ENCODE measurements around the gene C14orf93. TPM values are rescaled to one million over a fixed set of nuclear protein-coding genes. Genes with fewer than 3 reads are reported as not detected.
A peak's percentile ranks its signal among the peaks of the same experiment; 100 is the strongest.

The C14orf93 gene
- total RNA-seq, 4 donors from 2014 or later, result 3.7 to 16.2 (median 6.7) TPM

DNA sequence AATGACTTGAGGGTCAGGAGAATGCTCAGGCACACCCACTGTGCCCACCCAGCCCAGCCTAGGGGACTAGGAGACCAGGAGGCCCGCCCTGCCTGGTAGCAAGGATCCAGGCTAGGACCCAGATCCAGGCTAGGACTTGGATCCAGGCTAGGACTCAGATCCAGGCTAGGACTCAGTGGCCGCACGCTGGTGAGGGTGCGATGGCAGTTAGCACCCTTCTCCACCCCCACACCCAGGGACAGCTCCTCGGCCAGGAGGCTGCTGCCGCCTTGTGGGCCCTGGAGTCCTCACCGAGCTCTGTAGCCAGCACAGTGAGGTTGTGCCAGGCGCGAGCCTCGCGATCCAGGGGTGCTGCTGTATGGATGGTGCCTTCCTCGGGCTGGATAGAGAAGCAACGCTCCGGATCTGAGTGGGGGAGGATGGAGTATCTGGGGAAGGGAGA is 42.3 kb upstream of the C14orf93 start:
- no peak for ATAC-seq
- Histone ChIP-seq H3K27me3 (no peaks in the 10 kb centered on the region), H3K27ac (no peak overlapping the region), H3K36me3 (no peaks in the 10 kb centered on the region), H3K9me3 (no peaks in the 10 kb centered on the region), H3K4me1 (peaks cover 0 to 8% of the 10 kb centered on the region in 2 donors), H3K4me3 (no peak overlapping the region)
- TF ChIP-seq POLR2A (IDR thresholded peaks at IDR 0.05) (no peak), CTCF (IDR thresholded peaks at IDR 0.05 in 4 of 5, conservative IDR thresholded peaks at IDR 0.05 in 1 of 5) (no peak)
- intact Hi-C loops (cut with DNase I; ENCODE audit: low total_unique reads) (no loop called here), in situ Hi-C loops (cut with MboI; ENCODE audit: low sequenced_read_pairs in 4 of 4) (loop anchor here in 2 of 4 donors (5.0 kb wide), 2 partner anchors 60 to 65 kb away; no protein-coding TSS in a partner anchor)
- DNase-seq, result no peak

DNA sequence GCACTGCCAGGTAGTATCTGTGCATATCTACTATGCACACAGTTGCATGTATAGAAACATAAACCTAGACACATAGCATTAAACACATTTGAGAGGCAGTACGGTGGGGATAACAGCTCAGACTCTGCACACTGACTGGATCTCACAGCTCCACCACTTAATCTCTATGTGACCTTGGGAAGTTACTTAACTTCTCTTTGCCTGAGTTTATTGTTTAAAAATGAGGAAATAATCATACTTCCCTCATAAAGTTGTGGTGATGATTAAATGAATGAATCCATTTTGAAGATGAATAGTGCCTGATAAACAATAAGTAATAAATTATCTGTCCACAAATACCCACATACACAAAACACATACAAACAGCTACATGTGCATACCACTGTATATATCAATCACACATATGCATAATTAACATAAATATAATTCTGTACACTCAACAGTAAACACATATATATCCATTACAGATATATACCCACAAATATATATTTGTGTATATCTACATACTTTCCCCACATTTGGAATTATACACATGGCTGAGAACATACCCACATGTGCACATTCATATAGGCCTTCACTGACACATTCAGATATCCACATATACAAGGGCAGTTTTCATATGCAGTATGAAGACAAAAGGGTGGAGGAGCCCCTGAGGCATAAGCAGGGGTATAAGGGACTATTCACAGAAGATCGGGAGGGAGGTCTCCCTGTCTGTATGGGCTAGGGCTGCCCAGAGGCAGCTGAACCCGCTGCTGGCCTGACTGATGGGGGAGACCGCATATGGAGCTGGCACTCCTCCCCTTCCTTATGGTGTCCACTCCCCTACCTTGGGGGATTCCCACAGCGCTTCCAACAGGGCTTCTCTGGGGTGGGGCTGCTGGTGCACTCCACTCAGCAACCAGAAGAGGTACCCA is 41.5 kb upstream of the C14orf93 start:
- no peak for DNase-seq
- no peaks in the 10 kb centered on the region for H3K9me3 ChIP-seq
- intact Hi-C loops (cut with DNase I; ENCODE audit: low total_unique reads), result no loop called here
- H3K4me3 ChIP-seq, result no peak overlapping the region
- H3K27ac ChIP-seq, result no peak overlapping the region
- no peaks in the 10 kb centered on the region for H3K27me3 ChIP-seq
- peaks cover 0 to under 1% of the 10 kb centered on the region in 2 donors for H3K4me1 ChIP-seq
- TF ChIP-seq CTCF (IDR thresholded peaks at IDR 0.05 in 4 of 5, conservative IDR thresholded peaks at IDR 0.05 in 1 of 5) (no peak), POLR2A (IDR thresholded peaks at IDR 0.05) (no peak)
- no peak for ATAC-seq
- in situ Hi-C loops (cut with MboI; ENCODE audit: low sequenced_read_pairs in 4 of 4), result loop anchor here in 2 of 4 donors (5.0 kb wide), 2 partner anchors 59 to 64 kb away; no protein-coding TSS in a partner anchor
- no peaks in the 10 kb centered on the region for H3K36me3 ChIP-seq

GRCh38 chr14:23049011-23049410 is 39.1 kb upstream of the C14orf93 start:
- Histone ChIP-seq H3K27me3 (no peaks in the 10 kb centered on the region), H3K4me3 (no peak overlapping the region), H3K27ac (no peak overlapping the region), H3K36me3 (no peaks in the 10 kb centered on the region), H3K9me3 (no peaks in the 10 kb centered on the region), H3K4me1 (no peaks in the 10 kb centered on the region)
- intact Hi-C loops (cut with DNase I; ENCODE audit: low total_unique reads), result no loop called here
- TF ChIP-seq POLR2A (IDR thresholded peaks at IDR 0.05) (no peak), CTCF (IDR thresholded peaks at IDR 0.05 in 4 of 5, conservative IDR thresholded peaks at IDR 0.05 in 1 of 5) (no peak)
- in situ Hi-C loops (cut with MboI; ENCODE audit: low sequenced_read_pairs in 4 of 4), result no loop called here
- DNase-seq (no peak), ATAC-seq (no peak)

GRCh38 chr14:23047751-23048693 is 38.1 kb upstream of the C14orf93 start:
- peak overlapping the region in 3 of 4 donors; percentile 41 to 49 (median 43) for H3K27ac ChIP-seq
- TF ChIP-seq POLR2A (IDR thresholded peaks at IDR 0.05) (no peak), CTCF (IDR thresholded peaks at IDR 0.05 in 4 of 5, conservative IDR thresholded peaks at IDR 0.05 in 1 of 5) (no peak)
- DNase-seq, result no peak
- no peaks in the 10 kb centered on the region for H3K4me1 ChIP-seq
- no peak overlapping the region for H3K4me3 ChIP-seq
- H3K36me3 ChIP-seq, result no peaks in the 10 kb centered on the region
- intact Hi-C loops (cut with DNase I; ENCODE audit: low total_unique reads), result no loop called here
- ATAC-seq, result no peak
- in situ Hi-C loops (cut with MboI; ENCODE audit: low sequenced_read_pairs in 4 of 4), result no loop called here
- H3K27me3 ChIP-seq, result no peaks in the 10 kb centered on the region
- H3K9me3 ChIP-seq, result no peaks in the 10 kb centered on the region

Measured in gastrocnemius medialis (tissue), 4 donors.